Thyroid gland (tissue), 4 donors: ENCODE measurements around the gene SCN8A.

Experiments used
- CTCF ChIP-seq, 6 experiments: fragments of 200-600 bp in 3 of 6; fragments of 450-650 bp in 3 of 6; sonication (generic) in 3 of 6; IDR thresholded peaks; one replicate each; pipeline ENCODE4 v1.5.1; 2016 to 2019; ENCODE audit warnings: antibody characterized with exemption in 6 of 6, mild to moderate bottlenecking in 2 of 6, inconsistent platforms in 1 of 6, moderate library complexity in 1 of 6
- POLR2A ChIP-seq, 2 donors: fragments of 450-650 bp; IDR thresholded peaks; one replicate each; pipeline ENCODE4 v1.6.1; 2017; ENCODE audit warnings: antibody characterized with exemption in 2 of 2, mild to moderate bottlenecking in 2 of 2, moderate library complexity in 1 of 2

- no peak for TF ChIP-seq CTCF (IDR thresholded peaks at IDR 0.05)
- no peak for TF ChIP-seq POLR2A (IDR thresholded peaks at IDR 0.05)
These were observed 42.8 kb upstream of the SCN8A start for GRCh38 chr12:51548241-51548640.
